GM18870 (cell line): ENCODE measurements around the gene CNTN1.

Source experiments
- ATAC-seq: cut with Tn5 transposase; IDR thresholded peaks from one replicate; pipeline ENCODE4 v1.9.1; 2021; ENCODE audit warnings: moderate library complexity; ENCODE audit not compliant: unreplicated experiment

CNTN1 gene

GRCh38 chr12:40834321-40834720, 142.1 kb downstream of the CNTN1 start:
- ATAC-seq: no peak

- ATAC-seq: no peak
Observed at GRCh38 chr12:40837891-40838429, 145.7 kb downstream of the CNTN1 start.

GRCh38 chr12:40843495-40843894, 151.3 kb downstream of the CNTN1 start:
- ATAC-seq: no peak

GRCh38 chr12:40853221-40853620, 161.0 kb downstream of the CNTN1 start:
- no peak for ATAC-seq

- ATAC-seq: no peak
Observed at GRCh38 chr12:40854604-40855003, 162.4 kb downstream of the CNTN1 start.

- ATAC-seq: no peak
Observed at GRCh38 chr12:40864891-40865290, 172.7 kb downstream of the CNTN1 start.

GRCh38 chr12:40870981-40871380, 178.7 kb downstream of the CNTN1 start:
- no peak for ATAC-seq

- ATAC-seq: no peak
Observed at GRCh38 chr12:40874868-40875267, 182.6 kb downstream of the CNTN1 start.

GRCh38 chr12:40889329-40889728, 197.1 kb downstream of the CNTN1 start:
- no peak for ATAC-seq

- no peak for ATAC-seq
Observed at GRCh38 chr12:40892528-40892927, 200.3 kb downstream of the CNTN1 start.

GRCh38 chr12:40898505-40898904, 206.3 kb downstream of the CNTN1 start:
- no peak for ATAC-seq

- no peak for ATAC-seq
Observed at GRCh38 chr12:40903040-40903439, 210.8 kb downstream of the CNTN1 start.

GRCh38 chr12:40907115-40907527, 214.9 kb downstream of the CNTN1 start:
- ATAC-seq: peak; percentile 97

GRCh38 chr12:40911676-40912075, 219.4 kb downstream of the CNTN1 start:
- ATAC-seq: no peak

GRCh38 chr12:40915172-40915571, 222.9 kb downstream of the CNTN1 start:
- ATAC-seq: no peak

GRCh38 chr12:40917561-40917960, 225.3 kb downstream of the CNTN1 start:
- no peak for ATAC-seq

GRCh38 chr12:40921563-40922163, 229.4 kb downstream of the CNTN1 start:
- ATAC-seq: no peak

GRCh38 chr12:40937891-40938290, 245.7 kb downstream of the CNTN1 start:
- no peak for ATAC-seq

- ATAC-seq: no peak
Observed at GRCh38 chr12:40942326-40942725, 250.1 kb downstream of the CNTN1 start.

- ATAC-seq: no peak
Observed at GRCh38 chr12:40945772-40946171, 253.5 kb downstream of the CNTN1 start.

GRCh38 chr12:40946612-40947194, 254.5 kb downstream of the CNTN1 start:
- peak; percentile 45 for ATAC-seq

- no peak for ATAC-seq
Observed at GRCh38 chr12:40947797-40948196, 255.6 kb downstream of the CNTN1 start.

GRCh38 chr12:40953076-40953475, 260.8 kb downstream of the CNTN1 start:
- no peak for ATAC-seq
